NCI-H774 (cell line): ENCODE results near the gene KIF25.

Experiments used
- DNase-seq: peaks from one replicate; lab custom pipeline; 2025; lab: John Stamatoyannopoulos, UW

Gene KIF25

GRCh38 chr6:168037242-168037641, 39.8 kb downstream of the KIF25 start:
- no peak for DNase-seq

DNA sequence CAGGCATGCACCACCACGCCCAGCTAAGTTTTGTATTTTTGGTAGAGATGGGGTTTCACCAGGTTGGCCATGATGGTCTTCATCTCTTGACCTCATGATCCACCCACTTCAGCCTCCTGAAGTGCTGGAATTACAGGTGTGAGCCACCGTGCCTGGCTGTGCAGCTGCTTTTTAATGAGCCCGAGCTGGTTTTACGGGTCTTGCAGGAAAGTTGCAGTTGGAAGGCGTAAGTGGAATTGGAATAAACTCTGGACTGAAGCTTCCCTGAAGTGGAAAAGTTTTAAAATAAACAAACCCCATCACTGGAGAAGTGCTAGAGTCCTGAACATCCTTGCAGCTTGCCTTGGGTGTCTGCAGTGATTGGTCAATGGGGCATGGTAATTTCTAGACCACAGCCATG, 40.4 kb downstream of the KIF25 start:
- DNase-seq = no peak

DNA sequence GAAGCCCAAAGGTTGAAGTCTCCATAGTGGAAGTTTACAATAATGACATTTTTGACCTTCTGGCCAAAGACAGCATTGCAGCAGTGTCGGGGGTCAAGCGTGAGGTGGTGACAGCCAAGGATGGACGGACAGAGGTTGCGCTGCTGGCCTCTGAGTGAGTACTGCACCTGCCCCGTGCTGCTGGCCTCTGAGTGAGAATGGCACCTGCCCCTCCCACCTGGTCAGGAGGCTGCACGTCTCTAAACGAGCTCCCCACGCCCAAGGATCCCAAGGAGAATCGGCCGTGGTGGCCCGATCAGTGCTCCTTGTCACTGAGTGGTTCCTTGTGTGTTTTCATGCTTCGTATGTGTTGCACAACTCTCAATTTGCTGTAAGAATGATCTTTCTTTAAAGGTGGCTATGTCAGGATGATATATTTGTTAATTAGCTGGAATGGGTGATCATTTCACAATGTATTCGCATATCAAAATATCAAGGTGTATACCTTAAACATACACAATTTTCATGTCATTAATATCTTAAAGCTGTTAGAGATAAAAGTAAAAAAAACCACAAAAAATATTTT, 41.2 kb downstream of the KIF25 start:
- DNase-seq = no peak

GRCh38 chr6:168039301-168039700, 41.8 kb downstream of the KIF25 start:
- no peak for DNase-seq

- no peak for DNase-seq
Measured at GRCh38 chr6:168039849-168040248, 42.4 kb downstream of the KIF25 start.

- DNase-seq = no peak
Measured at GRCh38 chr6:168040856-168041496, 43.5 kb downstream of the KIF25 start.

- DNase-seq = no peak
Measured at GRCh38 chr6:168041928-168042327, 44.5 kb downstream of the KIF25 start.

DNA sequence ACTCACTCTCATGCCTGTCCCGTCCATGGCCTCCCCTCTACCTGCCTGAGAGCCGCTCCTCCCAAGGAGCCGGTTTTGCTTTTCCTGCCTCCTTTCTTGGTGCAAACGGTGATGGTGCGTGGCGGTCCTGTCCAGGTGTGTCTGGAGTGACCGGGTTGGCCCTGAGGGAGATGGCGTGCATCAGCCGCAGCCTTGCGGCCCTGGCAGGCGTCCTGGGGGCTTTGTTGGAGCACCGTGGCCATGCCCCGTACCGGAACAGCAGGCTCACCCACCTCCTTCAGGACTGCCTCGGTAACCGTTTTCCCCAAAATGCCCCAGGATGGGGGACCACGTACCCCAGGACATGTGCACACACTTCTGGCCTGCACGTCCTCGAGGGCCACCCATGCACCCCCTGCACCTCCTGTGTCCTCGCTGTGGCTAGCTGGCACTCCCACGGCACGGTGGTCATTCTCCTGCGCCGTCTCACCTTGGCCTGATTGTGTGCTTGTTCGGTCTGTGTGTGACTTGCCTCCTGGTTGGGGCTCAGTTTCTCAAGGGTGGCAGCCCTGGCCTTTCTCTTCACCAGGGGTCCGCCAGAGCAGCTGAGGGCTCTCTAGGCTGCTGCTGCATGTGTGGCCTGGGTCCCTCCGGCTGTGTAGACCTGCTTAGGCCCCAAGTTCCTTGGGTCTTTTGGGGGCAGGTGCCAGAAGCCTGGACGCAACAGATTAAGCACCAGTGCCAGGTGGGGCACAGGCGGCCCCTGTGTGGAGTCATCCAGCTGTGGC, 45.1 kb downstream of the KIF25 start:
- no peak for DNase-seq

- no peak for DNase-seq
Measured at GRCh38 chr6:168043193-168043847, 45.8 kb downstream of the KIF25 start.

GRCh38 chr6:168043848-168044415, 46.5 kb downstream of the KIF25 start:
- DNase-seq = no peak

DNA sequence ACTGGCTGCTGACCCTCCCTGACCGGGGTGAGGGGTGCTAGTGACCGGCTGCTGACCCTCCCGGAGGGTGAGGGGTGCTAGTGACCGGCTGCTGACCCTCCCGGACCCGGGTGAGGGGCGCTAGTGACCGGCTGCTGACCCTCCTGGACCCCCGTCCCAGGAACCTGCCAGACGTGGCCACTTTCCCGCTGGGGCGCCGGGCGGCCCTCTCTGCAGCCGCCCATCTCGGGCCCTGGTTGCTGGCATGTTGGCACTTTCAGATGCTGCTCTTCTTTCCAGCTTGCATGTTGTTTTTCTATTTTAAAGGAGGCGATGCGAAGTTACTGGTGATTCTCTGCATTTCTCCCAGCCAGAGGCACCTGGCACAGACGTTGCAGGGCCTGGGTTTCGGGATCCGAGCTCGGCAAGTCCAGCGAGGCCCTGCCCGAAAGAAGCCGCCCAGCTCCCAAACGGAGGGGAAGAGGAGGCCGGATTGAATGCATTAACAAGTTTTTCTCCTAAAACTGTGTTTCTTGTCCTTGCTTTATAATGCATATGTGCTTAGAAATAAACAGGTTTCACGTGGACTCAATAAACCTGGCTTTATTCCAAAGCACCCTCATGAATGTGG, 47.2 kb downstream of the KIF25 start:
- no peak for DNase-seq

DNA sequence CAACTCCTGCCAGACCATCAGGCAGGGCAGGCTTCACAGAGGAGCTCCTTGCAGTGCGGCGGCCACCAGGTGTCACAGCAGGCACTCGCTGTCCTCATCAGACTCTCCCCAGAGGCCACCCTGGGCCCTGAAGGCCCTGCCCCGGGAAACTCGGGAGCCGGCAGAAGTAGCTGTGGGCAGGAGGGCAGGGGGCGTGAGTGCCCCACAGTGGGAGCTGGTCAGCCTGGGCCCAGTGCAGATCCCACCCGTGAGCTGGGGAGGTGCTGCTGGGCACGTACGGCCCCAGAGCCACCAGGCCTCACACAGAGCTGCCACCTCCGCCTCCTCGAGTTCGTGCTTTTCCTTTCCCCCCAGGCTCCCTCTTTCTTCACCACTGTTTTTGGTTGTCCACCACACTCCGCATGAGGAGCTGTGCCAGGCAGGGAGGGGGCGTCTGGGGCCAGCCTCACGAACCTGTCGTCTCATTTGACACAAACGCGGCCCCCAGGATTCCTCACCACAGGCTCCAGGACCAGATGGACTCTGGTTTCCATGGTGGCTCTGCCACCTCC, 47.7 kb downstream of the KIF25 start:
- DNase-seq = no peak

- no peak for DNase-seq
Measured at GRCh38 chr6:168045706-168046620, 48.5 kb downstream of the KIF25 start.

DNA sequence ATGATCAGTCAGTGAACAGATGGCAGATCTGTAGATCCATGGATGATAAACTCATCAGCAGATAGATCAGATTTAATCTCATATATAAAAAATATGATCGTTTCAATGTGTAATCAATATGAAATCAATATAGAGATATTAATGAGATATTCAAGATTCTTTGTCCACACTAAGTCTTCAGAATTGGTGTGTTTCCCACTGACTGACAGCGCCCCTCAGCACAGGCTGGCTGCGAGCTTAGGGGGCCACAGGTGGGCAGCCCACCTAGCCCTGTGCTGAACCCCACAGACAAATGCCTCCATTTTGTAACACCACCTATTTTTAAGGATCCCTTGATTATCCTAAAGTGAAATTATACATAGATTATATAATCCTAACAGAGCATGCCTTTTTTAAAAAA, 49.2 kb downstream of the KIF25 start:
- DNase-seq = no peak

GRCh38 chr6:168047841-168048723, 50.6 kb downstream of the KIF25 start:
- DNase-seq = no peak

DNA sequence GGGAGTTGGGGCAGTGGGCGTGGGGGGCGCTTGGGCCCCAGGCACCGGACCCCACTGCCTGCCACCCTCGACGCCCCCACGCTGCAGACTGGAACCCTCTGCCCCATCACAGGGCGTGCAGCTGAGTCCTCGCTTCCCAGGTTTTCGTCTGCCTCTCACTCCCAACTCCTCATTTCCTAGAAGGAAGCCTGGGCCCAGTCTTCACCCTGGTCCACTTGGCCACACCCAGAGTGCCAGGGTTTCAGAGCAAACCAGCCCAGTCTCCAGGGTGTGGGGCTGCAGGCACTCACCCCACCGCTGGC, 51.2 kb downstream of the KIF25 start:
- DNase-seq = no peak

- DNase-seq = no peak
Measured at GRCh38 chr6:168049277-168049676, 51.8 kb downstream of the KIF25 start.

DNA sequence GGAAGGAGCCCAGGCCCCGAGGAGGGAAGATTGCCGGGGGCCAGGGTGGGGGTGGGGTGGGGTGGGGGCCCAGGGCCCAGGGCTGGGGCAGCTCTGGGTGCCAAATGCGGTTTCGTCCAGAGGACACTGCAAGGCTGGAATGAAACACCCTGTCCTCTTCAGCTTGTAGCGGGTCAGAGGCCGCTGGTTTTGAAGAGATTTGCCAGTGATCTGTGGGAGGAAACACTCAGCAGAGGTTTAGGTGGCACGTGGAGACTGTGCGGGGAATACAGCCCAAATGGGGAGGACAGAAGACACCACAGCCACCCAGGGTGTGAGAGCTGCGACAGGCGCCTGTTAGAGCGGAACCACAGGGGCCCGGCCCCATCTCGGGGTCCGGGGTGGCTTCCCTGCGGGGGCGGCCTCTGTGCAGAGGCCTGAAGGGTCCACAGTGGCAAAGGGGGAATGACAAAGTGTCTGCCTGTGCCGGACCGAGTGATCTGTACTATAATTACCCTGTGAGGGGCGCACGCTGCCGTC, 52.3 kb downstream of the KIF25 start:
- no peak for DNase-seq

- no peak for DNase-seq
Measured at GRCh38 chr6:168050225-168050880, 52.9 kb downstream of the KIF25 start.
